MCF 10A (cell line): ENCODE measurements around the gene LRP1B. TPM values are rescaled to one million over a fixed set of nuclear protein-coding genes. Genes with fewer than 3 reads are reported as not detected.

Source experiments
- BruUV-seq: library from RNA; stranded (reverse); fragments of 400-500 nt; replicated peaks from 2 replicates; lab custom pipeline; 2021; lab: Mats Ljungman, UMichigan
- CTCF ChIA-PET: fragments of 300-600 bp; sonication (Branson Sonifier 250); formaldehyde crosslinking; extraction: SDS; loops from one replicate; lab custom pipeline; 2021; ENCODE audit warnings: antibody characterized with exemption, inconsistent platforms; lab: Yijun Ruan, JAX
- POLR2A ChIA-PET: fragments of 300-600, 350-650 bp; sonication (Branson Sonifier 250); formaldehyde crosslinking; extraction: SDS; loops from one replicate; lab custom pipeline; 2020; ENCODE audit warnings: antibody characterized with exemption, inconsistent platforms; lab: Yijun Ruan, JAX
- DNase-seq: peaks from one replicate; pipeline ENCODE4 v3.0.0-alpha.2; 2018; ENCODE audit not compliant: unreplicated experiment
- H3K27ac Mint-ChIP-seq: one replicate; pipeline ENCODE4 v1.8.0; 2022; ENCODE audit warnings: mild to moderate bottlenecking, low read depth, mixed read lengths; ENCODE audit not compliant: unreplicated experiment
- H3K27me3 Mint-ChIP-seq: one replicate; pipeline ENCODE4 v1.8.0; 2022; ENCODE audit warnings: mixed read lengths; ENCODE audit not compliant: insufficient read depth, unreplicated experiment
- H3K36me3 Mint-ChIP-seq: one replicate; pipeline ENCODE4 v1.8.0; 2022; ENCODE audit warnings: mild to moderate bottlenecking, moderate library complexity, mixed read lengths; ENCODE audit not compliant: insufficient read depth, unreplicated experiment
- H3K4me1 Mint-ChIP-seq: one replicate; pipeline ENCODE4 v1.8.0; 2022; ENCODE audit warnings: mixed read lengths; ENCODE audit not compliant: insufficient read depth, unreplicated experiment
- H3K4me3 Mint-ChIP-seq: one replicate; pipeline ENCODE4 v1.8.0; 2022; ENCODE audit warnings: mild to moderate bottlenecking, moderate library complexity, mixed read lengths; ENCODE audit not compliant: unreplicated experiment
- H3K9me3 Mint-ChIP-seq: one replicate; pipeline ENCODE4 v1.8.0; 2022; ENCODE audit warnings: mixed read lengths; ENCODE audit not compliant: unreplicated experiment
- CTCF ChIP-seq: fragments of 200-600 bp; IDR thresholded peaks from one replicate; pipeline ENCODE4 v1.8.0; 2022; ENCODE audit warnings: antibody characterized with exemption, mild to moderate bottlenecking; ENCODE audit not compliant: unreplicated experiment
- intact Hi-C: fragments of 100-400 bp; cut with micrococcal nuclease; formaldehyde crosslinking; loops from 2 replicates; pipeline ENCODE4 v1.14.1; 2022
- total RNA-seq: library from RNA; stranded (reverse); gene quantifications from 2 replicates; pipeline ENCODE4 v1.2.3, GENCODE V29; 2022

LRP1B gene
- total RNA-seq, 1 experiment from 2014 or later: not detected

GRCh38 chr2:140595107-140595506, 1535.7 kb downstream of the LRP1B start:
- H3K36me3 Mint-ChIP-seq: no peaks in the 10 kb centered on the region
- BruUV-seq: no TSS peak

GRCh38 chr2:140593132-140593531, 1537.7 kb downstream of the LRP1B start:
- TF ChIP-seq CTCF: no peak
- DNase-seq: no peak
- intact Hi-C loops: no loop called here
- ChIA-PET CTCF (no interaction called here), POLR2A (no interaction called here)
- H3K27me3 Mint-ChIP-seq: peaks cover 77% of the 10 kb centered on the region
- BruUV-seq: no TSS peak
- no peaks in the 10 kb centered on the region for H3K4me1 Mint-ChIP-seq
- H3K27ac Mint-ChIP-seq: no peak overlapping the region
- H3K36me3 Mint-ChIP-seq: no peaks in the 10 kb centered on the region
- no peaks in the 10 kb centered on the region for H3K9me3 Mint-ChIP-seq
- no peak overlapping the region for H3K4me3 Mint-ChIP-seq

More at GRCh38 chr2:140595107-140595506, 1535.7 kb downstream of the LRP1B start:
- TF ChIP-seq CTCF: no peak
- H3K4me1 Mint-ChIP-seq: no peaks in the 10 kb centered on the region
- DNase-seq: no peak
- no peak overlapping the region for H3K27ac Mint-ChIP-seq
- intact Hi-C loops: no loop called here
- no peaks in the 10 kb centered on the region for H3K9me3 Mint-ChIP-seq
- H3K27me3 Mint-ChIP-seq: peaks cover 72% of the 10 kb centered on the region
- CTCF ChIA-PET: no interaction called here
- POLR2A ChIA-PET: no interaction called here
- H3K4me3 Mint-ChIP-seq: no peak overlapping the region

DNA sequence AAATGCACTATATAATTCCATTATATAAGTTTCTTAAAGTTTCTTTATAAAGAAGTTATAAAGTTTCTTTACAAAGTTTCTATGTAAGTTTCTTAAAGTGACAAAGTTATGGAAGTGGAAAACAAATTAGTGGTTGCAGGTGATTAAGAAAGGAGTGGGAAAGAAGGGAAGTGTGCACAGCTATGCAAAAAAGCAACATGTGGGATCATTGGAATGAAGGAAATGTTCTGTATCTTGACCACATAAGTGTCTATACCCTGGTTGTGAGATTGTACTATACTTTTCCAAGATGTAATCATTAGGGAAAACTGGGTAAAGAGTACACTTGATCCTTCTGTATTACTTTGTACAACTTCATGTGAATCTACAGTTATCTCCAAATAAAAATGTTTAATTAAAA, 1541.1 kb downstream of the LRP1B start:
- TF ChIP-seq CTCF: no peak
- no peak for DNase-seq
- Mint-ChIP-seq H3K4me3 (no peak overlapping the region), H3K36me3 (no peaks in the 10 kb centered on the region), H3K4me1 (no peaks in the 10 kb centered on the region), H3K9me3 (no peaks in the 10 kb centered on the region), H3K27ac (no peak overlapping the region), H3K27me3 (peaks cover 79% of the 10 kb centered on the region)
- CTCF ChIA-PET: no interaction called here
- no TSS peak for BruUV-seq
- intact Hi-C loops: loop anchor here (5.0 to 10.0 kb wide), 3 partner anchors 273 to 1325 kb away; no protein-coding TSS in a partner anchor
- POLR2A ChIA-PET: no interaction called here

GRCh38 chr2:140589273-140589672, 1541.5 kb downstream of the LRP1B start:
- BruUV-seq: no TSS peak
- ChIA-PET CTCF (no interaction called here), POLR2A (no interaction called here)
- no peaks in the 10 kb centered on the region for H3K9me3 Mint-ChIP-seq
- no peak for DNase-seq
- intact Hi-C loops: loop anchor here (5.0 to 10.0 kb wide), 3 partner anchors 273 to 1326 kb away; no protein-coding TSS in a partner anchor
- no peak overlapping the region for H3K27ac Mint-ChIP-seq
- H3K4me3 Mint-ChIP-seq: no peak overlapping the region
- H3K36me3 Mint-ChIP-seq: no peaks in the 10 kb centered on the region
- TF ChIP-seq CTCF: no peak
- peaks cover 74% of the 10 kb centered on the region for H3K27me3 Mint-ChIP-seq
- H3K4me1 Mint-ChIP-seq: no peaks in the 10 kb centered on the region
